HepG2 (cell line): Measurements from ENCODE around the gene CCDC192. TPM values are rescaled to one million over a fixed set of nuclear protein-coding genes. Genes with fewer than 3 reads are reported as not detected.

Experiments used
- ATF7-NPFF ChIP-seq: sonication (generic); formaldehyde crosslinking; IDR thresholded peaks from 2 replicates; pipeline ENCODE4 v1.8.1; 2023; ENCODE audit warnings: mild to moderate bottlenecking, low read depth, missing genetic modification reagents, moderate library complexity
- ATM ChIP-seq: fragments of 450-650 bp; IDR thresholded peaks from 2 replicates; pipeline ENCODE4 v1.7.1; 2017; ENCODE audit warnings: mild to moderate bottlenecking, borderline replicate concordance
- GABPA ChIP-seq, 2 experiments: IDR thresholded peaks; 2 replicates each; pipeline ENCODE4 v1.6.1; 2011 to 2016; ENCODE audit warnings: low read depth in 2 of 2, low read length in 1 of 2, missing biosample characterization in 1 of 2, missing genetic modification characterization in 1 of 2
- NKX3-1 ChIP-seq: sonication (generic); formaldehyde crosslinking; IDR thresholded peaks from 2 replicates; pipeline ENCODE4 v1.5.0; 2020; ENCODE audit warnings: missing genetic modification reagents
- ZNF207 ChIP-seq: fragments of 450-650 bp; IDR thresholded peaks from 2 replicates; pipeline ENCODE4 v1.6.1; 2016; ENCODE audit warnings: antibody characterized with exemption, borderline replicate concordance
- ZNF510 ChIP-seq: sonication (generic); formaldehyde crosslinking; IDR thresholded peaks from 2 replicates; pipeline ENCODE4 v1.4.0; 2020; ENCODE audit warnings: low read depth, mild to moderate bottlenecking, missing genetic modification reagents
- polyA plus RNA-seq, 8 experiments: library from polyadenylated mRNA; depleted of rRNA in 3 of 8; stranded (reverse) in 7 of 8; unstranded in 1 of 8; fragments of >200 nt; fragmentation: Illumina TruSeq in 4 of 8; extraction: Trizol in 4 of 8; gene quantifications; 2 replicates each; pipeline versions ENCODE4 v1.2.1 to v1.2.3, GENCODE V29; 2011 to 2016; ENCODE audit warnings: low read depth in 4 of 8, missing spikeins in 1 of 8, mixed read lengths in 1 of 8; ENCODE audit not compliant: insufficient read depth in 1 of 8
- total RNA-seq, 5 experiments: library from RNA; depleted of rRNA; stranded (reverse); fragments of >200 nt; fragmentation: Illumina TruSeq; extraction: Trizol; gene quantifications; 2 replicates each; pipeline ENCODE4 v1.2.3, GENCODE V29; 2016; ENCODE audit warnings: low read depth in 1 of 5
- TF ChIP-seq, protein P1 (sequence below), 2 experiments: sonication (generic) in 1 of 2; formaldehyde crosslinking in 1 of 2; IDR thresholded peaks; 2 replicates each; pipeline versions ENCODE4 v1.4.0 to v1.6.1; 2016 to 2020; ENCODE audit warnings: borderline replicate concordance in 1 of 2, low read depth in 1 of 2, mild to moderate bottlenecking in 1 of 2, missing genetic modification reagents in 1 of 2
- TF ChIP-seq, protein P2 (sequence below): sonication (generic); formaldehyde crosslinking; IDR thresholded peaks from 2 replicates; pipeline ENCODE4 v1.5.0; 2020; ENCODE audit warnings: missing genetic modification reagents

The CCDC192 gene
- total and polyA plus RNA-seq, 2 of the 13 experiments (the other 11 are each of a cell fraction or from before 2014, with no cell fraction given) = not detected

DNA sequence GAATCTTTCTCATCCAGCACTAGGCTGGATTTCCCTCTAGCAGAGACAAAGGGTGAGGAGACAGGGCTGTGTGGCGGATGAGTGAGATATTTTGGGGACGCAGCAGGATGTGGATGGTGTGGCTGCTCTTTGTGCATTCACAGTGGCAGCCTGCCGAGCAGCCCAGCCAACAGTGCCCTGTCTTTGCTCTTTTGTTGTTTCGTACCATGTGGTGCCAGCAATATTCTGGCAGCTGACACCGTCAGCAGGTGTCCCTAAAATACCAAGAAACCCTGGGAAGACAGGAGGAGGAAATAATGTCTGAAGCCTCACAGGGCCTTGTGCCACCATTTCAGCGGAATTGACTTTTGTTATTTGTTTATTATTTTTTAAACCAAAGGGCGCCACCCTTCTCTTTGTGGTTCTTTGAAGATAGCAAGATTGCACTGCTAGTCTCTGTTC is 141.4 kb downstream of the CCDC192 start (continued):
- TF ChIP-seq, protein P1, sequence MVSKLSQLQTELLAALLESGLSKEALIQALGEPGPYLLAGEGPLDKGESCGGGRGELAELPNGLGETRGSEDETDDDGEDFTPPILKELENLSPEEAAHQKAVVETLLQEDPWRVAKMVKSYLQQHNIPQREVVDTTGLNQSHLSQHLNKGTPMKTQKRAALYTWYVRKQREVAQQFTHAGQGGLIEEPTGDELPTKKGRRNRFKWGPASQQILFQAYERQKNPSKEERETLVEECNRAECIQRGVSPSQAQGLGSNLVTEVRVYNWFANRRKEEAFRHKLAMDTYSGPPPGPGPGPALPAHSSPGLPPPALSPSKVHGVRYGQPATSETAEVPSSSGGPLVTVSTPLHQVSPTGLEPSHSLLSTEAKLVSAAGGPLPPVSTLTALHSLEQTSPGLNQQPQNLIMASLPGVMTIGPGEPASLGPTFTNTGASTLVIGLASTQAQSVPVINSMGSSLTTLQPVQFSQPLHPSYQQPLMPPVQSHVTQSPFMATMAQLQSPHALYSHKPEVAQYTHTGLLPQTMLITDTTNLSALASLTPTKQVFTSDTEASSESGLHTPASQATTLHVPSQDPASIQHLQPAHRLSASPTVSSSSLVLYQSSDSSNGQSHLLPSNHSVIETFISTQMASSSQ (IDR thresholded peaks at IDR 0.05; ENCODE audit: low read depth) = no peak
- TF ChIP-seq, protein P1 (CRISPR knock-in tag; IDR thresholded peaks at IDR 0.05; ENCODE audit: borderline replicate concordance) = no peak
- TF ChIP-seq ATF7-NPFF (CRISPR knock-in tag) (no peak), GABPA (IDR thresholded peaks at IDR 0.05; ENCODE audit: low read depth, low read length) (no peak), GABPA (CRISPR knock-in tag; IDR thresholded peaks at IDR 0.05; ENCODE audit: low read depth) (no peak), ZNF510 (CRISPR knock-in tag) (no peak), ZNF207 (no peak), NKX3-1 (no peak), ATM (no peak)
- TF ChIP-seq, protein P2, sequence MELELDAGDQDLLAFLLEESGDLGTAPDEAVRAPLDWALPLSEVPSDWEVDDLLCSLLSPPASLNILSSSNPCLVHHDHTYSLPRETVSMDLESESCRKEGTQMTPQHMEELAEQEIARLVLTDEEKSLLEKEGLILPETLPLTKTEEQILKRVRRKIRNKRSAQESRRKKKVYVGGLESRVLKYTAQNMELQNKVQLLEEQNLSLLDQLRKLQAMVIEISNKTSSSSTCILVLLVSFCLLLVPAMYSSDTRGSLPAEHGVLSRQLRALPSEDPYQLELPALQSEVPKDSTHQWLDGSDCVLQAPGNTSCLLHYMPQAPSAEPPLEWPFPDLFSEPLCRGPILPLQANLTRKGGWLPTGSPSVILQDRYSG (CRISPR knock-in tag) = no peak
